GM19239 (cell line): ENCODE results near the gene CCL1.

Experiments
- DNase-seq: peaks from one replicate; pipeline ENCODE4 v3.0.0; 2011; ENCODE audit warnings: low spot score; ENCODE audit not compliant: insufficient read length
- FAIRE-seq: peaks from 2 replicates; lab custom pipeline; 2011; peaks lifted over from hg19 to GRCh38; lab: Jason Lieb, UNC

CCL1 gene

DNA sequence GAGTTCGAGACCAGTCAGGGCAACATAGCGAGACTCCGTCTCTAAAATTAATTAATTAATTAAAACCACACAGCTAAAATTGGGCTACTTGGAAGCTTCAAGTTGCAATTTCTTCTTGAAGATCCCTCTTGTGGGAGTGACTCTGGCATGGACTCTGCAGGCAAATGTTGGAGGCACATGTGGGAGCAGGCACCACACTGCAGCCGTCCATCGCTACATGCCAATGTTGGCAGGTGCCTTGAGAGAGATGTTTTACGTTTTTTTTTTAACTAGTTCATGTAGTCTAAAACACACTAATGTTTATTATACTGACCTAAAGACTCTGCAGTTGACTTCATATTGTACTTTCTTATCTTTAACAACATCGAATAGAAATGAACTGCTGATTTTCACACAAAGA is 51.7 kb downstream of the CCL1 start:
- no peak for FAIRE-seq
- no peak for DNase-seq
